T-cell (primary cell): Measurements from ENCODE around the gene ZNF112. TPM values are rescaled to one million over a fixed set of nuclear protein-coding genes. Genes with fewer than 3 reads are reported as not detected.

Source experiments
- ATAC-seq, 4 experiments: fragments of 200-7000 bp in 3 of 4; fragments of 150-1000 bp in 1 of 4; cut with Tn5 transposase; replicated peaks in 1 of 4; 1 replicate in 3 of 4; 2 replicates in 1 of 4; pipeline ENCODE4 v1.10.0; 2021; ENCODE audit warnings: moderate library complexity in 3 of 4, mild to moderate bottlenecking in 2 of 4, moderate number of reproducible peaks in 1 of 4
- CTCF ChIA-PET, 2 donors: fragments of 300-600 bp; sonication (Branson Sonifier 250); formaldehyde crosslinking; loops; one replicate each; lab custom pipeline; 2022; ENCODE audit warnings: antibody characterized with exemption in 2 of 2; lab: Charles Lee
- POLR2A ChIA-PET, 2 donors: fragments of 300-600 bp; sonication (Branson Sonifier 250); formaldehyde crosslinking; loops; one replicate each; lab custom pipeline; 2022; ENCODE audit warnings: antibody characterized with exemption in 2 of 2; lab: Charles Lee
- DNase-seq, 35 experiments: peaks; one replicate each; pipeline versions ENCODE4 v3.0.0 to v3.0.0-alpha.2; 2013 to 2023
- H3K27ac ChIP-seq: one replicate; pipeline ENCODE4 v1.5.1; 2013; ENCODE audit warnings: low read length
- H3K27me3 ChIP-seq, 2 experiments: replicated peaks in 1 of 2; 1 replicate in 1 of 2; 2 replicates in 1 of 2; pipeline versions ENCODE4 v1.6.1 to v1.7.0; 2013; ENCODE audit warnings: low read length in 1 of 2, mixed read lengths in 1 of 2; ENCODE audit not compliant: control insufficient read depth in 2 of 2, insufficient read depth in 2 of 2; ENCODE audit errors: extremely low read depth in 1 of 2
- H3K36me3 ChIP-seq, 2 donors: 1 replicate in 1 of 2; 2 replicates in 1 of 2; pipeline versions ENCODE4 v1.6.1 to v1.7.0; 2013; ENCODE audit warnings: low read length in 1 of 2; ENCODE audit not compliant: control insufficient read depth in 2 of 2, insufficient read depth in 1 of 2; ENCODE audit errors: extremely low read depth in 1 of 2
- H3K4me1 ChIP-seq, 2 experiments: 1 replicate in 1 of 2; 2 replicates in 1 of 2; pipeline versions ENCODE4 v1.6.1 to v1.7.0; 2013; ENCODE audit warnings: low read length in 2 of 2, mixed read lengths in 1 of 2; ENCODE audit not compliant: insufficient read depth in 2 of 2, control insufficient read depth in 1 of 2; ENCODE audit errors: extremely low read depth in 1 of 2
- H3K4me3 ChIP-seq, 2 donors: 1 replicate in 1 of 2; 2 replicates in 1 of 2; pipeline versions ENCODE4 v1.5.1 to v1.7.0; 2013; ENCODE audit warnings: mild to moderate bottlenecking in 2 of 2, low read length in 1 of 2, moderate library complexity in 1 of 2; ENCODE audit not compliant: control insufficient read depth in 1 of 2; ENCODE audit errors: extremely low read depth in 1 of 2
- H3K9me3 ChIP-seq: 2 replicates; pipeline ENCODE4 v1.7.0; 2013
- H3K27ac Mint-ChIP-seq, 2 donors: one replicate each; pipeline ENCODE4 v1.8.0; 2020 to 2021; ENCODE audit warnings: mild to moderate bottlenecking in 2 of 2, mixed read lengths in 2 of 2
- H3K27me3 Mint-ChIP-seq, 2 donors: one replicate each; pipeline ENCODE4 v1.8.0; 2021 to 2022; ENCODE audit warnings: mixed read lengths in 2 of 2
- H3K36me3 Mint-ChIP-seq: one replicate; pipeline ENCODE4 v1.8.0; 2021; ENCODE audit warnings: mixed read lengths
- H3K4me1 Mint-ChIP-seq, 3 donors: one replicate each; pipeline ENCODE4 v1.8.0; 2020 to 2022; ENCODE audit warnings: mixed read lengths in 3 of 3, mild to moderate bottlenecking in 1 of 3
- H3K4me3 Mint-ChIP-seq, 3 donors: one replicate each; pipeline ENCODE4 v1.8.0; 2020 to 2022; ENCODE audit warnings: mild to moderate bottlenecking in 3 of 3, mixed read lengths in 3 of 3, moderate library complexity in 3 of 3
- H3K9me3 Mint-ChIP-seq, 3 donors: one replicate each; pipeline ENCODE4 v1.8.0; 2020 to 2022; ENCODE audit warnings: mixed read lengths in 3 of 3
- WGBS: methylation state at CpG from one replicate; pipeline ENCODE4 v1.1.5; 2013; ENCODE audit warnings: missing lambda C conversion rate; ENCODE audit not compliant: insufficient coverage; 5-methylcytosine and 5-hydroxymethylcytosine counted together
- total RNA-seq, 35 experiments: library from RNA in 6 of 35; stranded (reverse) in 6 of 35; fragments of 120-200 nt in 1 of 35; gene quantifications; one replicate each; pipeline versions ENCODE4 v1.2.1 to v1.2.4 and lab custom pipeline; 2013 to 2026

The ZNF112 gene
- total RNA-seq, 5 donors from 2014 or later (not counting 1 experiment from before 2014, with no cell fraction given) = 0.12 to 0.51 (median 0.33) TPM; not detected in 2

- Histone ChIP-seq H3K36me3 (no peaks in the 10 kb centered on the region), H3K9me3 (peaks cover 11% of the 10 kb centered on the region), H3K4me3 (no peak overlapping the region), H3K27ac (no peak overlapping the region), H3K4me1 (no peaks in the 10 kb centered on the region), H3K27me3 (no peaks in the 10 kb centered on the region)
- peaks cover 74% of the 10 kb centered on the region for H3K36me3 Mint-ChIP-seq
- no peak overlapping the region for H3K4me3 Mint-ChIP-seq
- H3K27me3 Mint-ChIP-seq = no peaks in the 10 kb centered on the region
- no peak for ATAC-seq
- no peak overlapping the region for H3K27ac Mint-ChIP-seq
- no peak for DNase-seq
- no peaks in the 10 kb centered on the region for H3K4me1 Mint-ChIP-seq
- ChIA-PET CTCF (no interaction called here), POLR2A (no interaction called here)
- peaks cover 29 to 71% (median 61%) of the 10 kb centered on the region in 3 donors for H3K9me3 Mint-ChIP-seq
- no CpG with 5 or more reads among the region's 1 CpG for WGBS
These were observed 79.1 kb downstream of the ZNF112 start for GRCh38 chr19:44277331-44277730.

Other genes starting within 250 kb of the ZNF112 start
- 10 to 100 TPM in 1 of 5 donors, 1 to 10 TPM in 4; 1.6 to 10.6 (median 9.8) TPM for gene ZNF225, start 243.3 kb downstream of the ZNF112 start, total RNA-seq
- gene ZNF234, start 215.1 kb downstream of the ZNF112 start, total RNA-seq = 10 to 100 TPM in 3 of 5 donors, 1 to 10 TPM in 2; 3.3 to 21.5 (median 18.6) TPM
- gene ZNF226, start 191.6 kb downstream of the ZNF112 start, total RNA-seq = 10 to 100 TPM; 12.3 to 42.0 (median 38.0) TPM
- gene ZNF227, start 144.1 kb downstream of the ZNF112 start, total RNA-seq = 10 to 100 TPM; 17.6 to 45.5 (median 43.9) TPM
- gene ZNF233, start 96.8 kb downstream of the ZNF112 start, total RNA-seq = 1 to 10 TPM in 1 of 5 donors, under 1 TPM in 4; 0.16 to 1.2 (median 0.25) TPM
- gene ZNF235, start 51.7 kb downstream of the ZNF112 start, total RNA-seq = 10 to 100 TPM in 3 of 5 donors, 1 to 10 TPM in 2; 5.9 to 14.2 (median 11.4) TPM
- 1 to 10 TPM; 1.1 to 3.5 (median 1.7) TPM for gene ZNF285, start 44.9 kb upstream of the ZNF112 start, total RNA-seq
- gene ZNF229, start 91.8 kb upstream of the ZNF112 start, total RNA-seq = 1 to 10 TPM in 4 of 5 donors, under 1 TPM in 1; 0.54 to 2.5 (median 1.7) TPM
- gene ZNF180, start 143.8 kb upstream of the ZNF112 start, total RNA-seq = 10 to 100 TPM in 3 of 5 donors, 1 to 10 TPM in 2; 7.0 to 20.1 (median 17.8) TPM
- gene CEACAM20, start 173.0 kb upstream of the ZNF112 start, total RNA-seq = not detected